Measurements from ENCODE around the gene ARHGAP32. TPM values are rescaled to one million over a fixed set of nuclear protein-coding genes. Genes with fewer than 3 reads are reported as not detected.
"Not testable (repeated sequence)": the region's sequence is repeated elsewhere in the genome, so short reads cannot be mapped to it uniquely, and the experiment has no call there.

The ARHGAP32 gene
- total RNA-seq, 1 experiment from 2014 or later, result 54.0 TPM

- POLR2A ChIA-PET, result no interaction called here
- Histone ChIP-seq H3K9me3 (no peaks in the 10 kb centered on the region), H3K4me3 (ENCODE audit: low read depth, low read length) (no peak overlapping the region), H3K4me1 (peaks cover 7% of the 10 kb centered on the region; the same call in 1 of the 2 replicates), H3K36me3 (ENCODE audit: control insufficient read depth, insufficient read depth, low read length) (no peaks in the 10 kb centered on the region), H3K27me3 (replicated peaks; ENCODE audit: control insufficient read depth, insufficient read depth, low read length) (no peaks in the 10 kb centered on the region)
- CTCF ChIA-PET, result no interaction called here
- intact Hi-C loops (cut with micrococcal nuclease; ENCODE audit: unreplicated experiment), result no loop called here
- peaks cover 7% of the 10 kb centered on the region for H3K4me1 Mint-ChIP-seq (ENCODE audit: low read depth, unreplicated experiment)
- no peaks in the 10 kb centered on the region for H3K9me3 Mint-ChIP-seq (ENCODE audit: unreplicated experiment)
- H3K27me3 Mint-ChIP-seq (ENCODE audit: insufficient read depth, unreplicated experiment), result no peaks in the 10 kb centered on the region
- no peak overlapping the region for H3K27ac Mint-ChIP-seq (ENCODE audit: unreplicated experiment)
- H3K36me3 Mint-ChIP-seq (ENCODE audit: insufficient read depth, unreplicated experiment), result peaks cover 12% of the 10 kb centered on the region
- no peak for TF ChIP-seq CTCF (IDR thresholded peaks at IDR 0.05; ENCODE audit: insufficient read depth in 1 of 2, low read depth in 1 of 2, low read length in 1 of 2, severe bottlenecking in 1 of 2, unreplicated experiment in 1 of 2)
- BruUV-seq (replicated peaks), result no TSS peak
- no peak overlapping the region for H3K4me3 Mint-ChIP-seq (ENCODE audit: unreplicated experiment)
- DNase-seq, result no peak
These were observed 179.2 kb downstream of the ARHGAP32 start for GRCh38 chr11:129012880-129013279.

GRCh38 chr11:129006161-129006560 is 186.0 kb downstream of the ARHGAP32 start:
- ChIA-PET CTCF (no interaction called here), POLR2A (no interaction called here)
- H3K36me3 ChIP-seq (ENCODE audit: control insufficient read depth, insufficient read depth, low read length), result peaks cover 5% of the 10 kb centered on the region
- no peak overlapping the region for H3K4me3 ChIP-seq (ENCODE audit: low read depth, low read length)
- peaks cover 23% of the 10 kb centered on the region for H3K36me3 Mint-ChIP-seq (ENCODE audit: insufficient read depth, unreplicated experiment)
- no peak for TF ChIP-seq CTCF (IDR thresholded peaks at IDR 0.05; ENCODE audit: insufficient read depth in 1 of 2, low read depth in 1 of 2, low read length in 1 of 2, severe bottlenecking in 1 of 2, unreplicated experiment in 1 of 2)
- DNase-seq, result no peak
- H3K27me3 ChIP-seq (replicated peaks; ENCODE audit: control insufficient read depth, insufficient read depth, low read length), result no peaks in the 10 kb centered on the region
- peaks cover 47% of the 10 kb centered on the region for H3K9me3 Mint-ChIP-seq (ENCODE audit: unreplicated experiment)
- intact Hi-C loops (cut with micrococcal nuclease; ENCODE audit: unreplicated experiment), result no loop called here
- no peak overlapping the region for H3K27ac Mint-ChIP-seq (ENCODE audit: unreplicated experiment)
- H3K9me3 ChIP-seq, result no peaks in the 10 kb centered on the region
- no peak overlapping the region for H3K4me3 Mint-ChIP-seq (ENCODE audit: unreplicated experiment)
- H3K4me1 ChIP-seq, result no peaks in the 10 kb centered on the region
- BruUV-seq (replicated peaks), result no TSS peak
- no peaks in the 10 kb centered on the region for H3K27me3 Mint-ChIP-seq (ENCODE audit: insufficient read depth, unreplicated experiment)
- no peaks in the 10 kb centered on the region for H3K4me1 Mint-ChIP-seq (ENCODE audit: low read depth, unreplicated experiment)

- H3K4me1 Mint-ChIP-seq (ENCODE audit: low read depth, unreplicated experiment); H3K27me3 ChIP-seq (replicated peaks; ENCODE audit: control insufficient read depth, insufficient read depth, low read length); intact Hi-C loops (cut with micrococcal nuclease; ENCODE audit: unreplicated experiment); POLR2A ChIA-PET; H3K27me3 Mint-ChIP-seq (ENCODE audit: insufficient read depth, unreplicated experiment); H3K36me3 ChIP-seq (ENCODE audit: control insufficient read depth, insufficient read depth, low read length); CTCF ChIA-PET; H3K4me1 ChIP-seq; BruUV-seq (replicated peaks); H3K4me3 Mint-ChIP-seq (ENCODE audit: unreplicated experiment); H3K27ac Mint-ChIP-seq (ENCODE audit: unreplicated experiment); H3K4me3 ChIP-seq (ENCODE audit: low read depth, low read length): not testable (repeated sequence)
- Mint-ChIP-seq H3K9me3 (ENCODE audit: unreplicated experiment) (peaks cover 50% of the 10 kb centered on the region), H3K36me3 (ENCODE audit: insufficient read depth, unreplicated experiment) (peaks cover 31% of the 10 kb centered on the region)
- peaks cover 18% of the 10 kb centered on the region for H3K9me3 ChIP-seq
- peak in 1 of 2 experiments; percentile 27 for DNase-seq
These were observed 193.0 kb downstream of the ARHGAP32 start for GRCh38 chr11:128999165-128999564.
